Neural crest cell (in vitro differentiated cells): Measurements from ENCODE around the gene SLC2A10. TPM values are rescaled to one million over a fixed set of nuclear protein-coding genes. Genes with fewer than 3 reads are reported as not detected.

Experiments used
- DNase-seq: peaks from one replicate; pipeline ENCODE4 v3.0.0; 2021; ENCODE audit warnings: low read depth, mixed read lengths, low spot score
- H3K27ac Mint-ChIP-seq: one replicate; pipeline ENCODE4 v1.8.0; 2021; ENCODE audit warnings: mild to moderate bottlenecking, mixed read lengths; ENCODE audit not compliant: unreplicated experiment
- H3K27me3 Mint-ChIP-seq: 2 replicates; pipeline ENCODE4 v1.8.0; 2021; ENCODE audit warnings: low read depth, mild to moderate bottlenecking, mixed read lengths
- H3K36me3 Mint-ChIP-seq: 2 replicates; pipeline ENCODE4 v1.8.0; 2021; ENCODE audit warnings: low read depth, mild to moderate bottlenecking, mixed read lengths
- H3K4me1 Mint-ChIP-seq: 2 replicates; pipeline ENCODE4 v1.8.0; 2021; ENCODE audit warnings: mixed read lengths
- H3K4me3 Mint-ChIP-seq: one replicate; pipeline ENCODE4 v1.8.0; 2021; ENCODE audit warnings: mild to moderate bottlenecking, mixed read lengths
- H3K9me3 Mint-ChIP-seq: 2 replicates; pipeline ENCODE4 v1.8.0; 2021; ENCODE audit warnings: mixed read lengths
- total RNA-seq: library from RNA; stranded (reverse); gene quantifications from 2 replicates; pipeline ENCODE4 v1.2.1, GENCODE V29; 2021
- TF ChIP-seq, protein P1 (sequence below): fragments of 200-600 bp; sonication (generic); conservative IDR thresholded peaks from 2 replicates; pipeline ENCODE4 v1.5.0; 2021; ENCODE audit warnings: antibody characterized with exemption, mild to moderate bottlenecking

Gene SLC2A10
- total RNA-seq, 1 donor from 2014 or later = 12.7 TPM

- no peaks in the 10 kb centered on the region for H3K36me3 Mint-ChIP-seq
- H3K4me1 Mint-ChIP-seq = peaks cover 16% of the 10 kb centered on the region
- H3K27me3 Mint-ChIP-seq = peaks cover 13% of the 10 kb centered on the region
- no peak overlapping the region for H3K27ac Mint-ChIP-seq
- H3K9me3 Mint-ChIP-seq = no peaks in the 10 kb centered on the region
- TF ChIP-seq, protein P1, sequence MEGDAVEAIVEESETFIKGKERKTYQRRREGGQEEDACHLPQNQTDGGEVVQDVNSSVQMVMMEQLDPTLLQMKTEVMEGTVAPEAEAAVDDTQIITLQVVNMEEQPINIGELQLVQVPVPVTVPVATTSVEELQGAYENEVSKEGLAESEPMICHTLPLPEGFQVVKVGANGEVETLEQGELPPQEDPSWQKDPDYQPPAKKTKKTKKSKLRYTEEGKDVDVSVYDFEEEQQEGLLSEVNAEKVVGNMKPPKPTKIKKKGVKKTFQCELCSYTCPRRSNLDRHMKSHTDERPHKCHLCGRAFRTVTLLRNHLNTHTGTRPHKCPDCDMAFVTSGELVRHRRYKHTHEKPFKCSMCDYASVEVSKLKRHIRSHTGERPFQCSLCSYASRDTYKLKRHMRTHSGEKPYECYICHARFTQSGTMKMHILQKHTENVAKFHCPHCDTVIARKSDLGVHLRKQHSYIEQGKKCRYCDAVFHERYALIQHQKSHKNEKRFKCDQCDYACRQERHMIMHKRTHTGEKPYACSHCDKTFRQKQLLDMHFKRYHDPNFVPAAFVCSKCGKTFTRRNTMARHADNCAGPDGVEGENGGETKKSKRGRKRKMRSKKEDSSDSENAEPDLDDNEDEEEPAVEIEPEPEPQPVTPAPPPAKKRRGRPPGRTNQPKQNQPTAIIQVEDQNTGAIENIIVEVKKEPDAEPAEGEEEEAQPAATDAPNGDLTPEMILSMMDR = no peak
- no peak overlapping the region for H3K4me3 Mint-ChIP-seq
- no peak for DNase-seq
These were observed 65.6 kb downstream of the SLC2A10 start for GRCh38 chr20:46774943-46775560.

DNA sequence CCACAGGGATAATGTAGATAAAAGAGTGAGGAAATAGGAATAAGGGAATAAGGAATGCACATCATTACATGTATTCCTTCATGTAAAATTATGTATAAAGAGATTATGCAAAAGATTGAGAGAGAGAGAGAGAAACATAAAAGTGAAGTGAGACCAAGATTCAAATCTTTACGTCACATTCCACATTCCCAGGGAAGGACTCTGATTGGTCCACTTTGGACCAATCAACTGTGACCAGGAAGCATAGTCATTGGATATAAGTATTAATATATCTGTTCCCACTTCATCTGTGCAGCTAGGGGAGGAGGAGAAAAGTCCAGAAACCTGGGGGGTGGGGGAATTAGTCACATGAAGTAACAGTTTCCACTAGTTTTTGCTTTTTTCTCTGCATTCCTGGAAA lies 66.4 kb downstream of the SLC2A10 start:
- TF ChIP-seq, protein P1 = no peak
- H3K27me3 Mint-ChIP-seq = peaks cover 10% of the 10 kb centered on the region
- H3K4me3 Mint-ChIP-seq = no peak overlapping the region
- no peak overlapping the region for H3K27ac Mint-ChIP-seq
- no peaks in the 10 kb centered on the region for H3K36me3 Mint-ChIP-seq
- H3K4me1 Mint-ChIP-seq = peaks cover 24% of the 10 kb centered on the region
- no peak for DNase-seq
- no peaks in the 10 kb centered on the region for H3K9me3 Mint-ChIP-seq

- H3K36me3 Mint-ChIP-seq = no peaks in the 10 kb centered on the region
- TF ChIP-seq, protein P1 = no peak
- no peak overlapping the region for H3K27ac Mint-ChIP-seq
- H3K9me3 Mint-ChIP-seq = no peaks in the 10 kb centered on the region
- peaks cover 10% of the 10 kb centered on the region for H3K27me3 Mint-ChIP-seq
- H3K4me3 Mint-ChIP-seq = no peak overlapping the region
- no peak for DNase-seq
- peaks cover 25% of the 10 kb centered on the region for H3K4me1 Mint-ChIP-seq
These were observed 67.9 kb downstream of the SLC2A10 start for GRCh38 chr20:46777331-46777730.

GRCh38 chr20:46779831-46780230 lies 70.4 kb downstream of the SLC2A10 start:
- Mint-ChIP-seq H3K36me3 (no peaks in the 10 kb centered on the region), H3K4me1 (peaks cover 21% of the 10 kb centered on the region), H3K27me3 (no peaks in the 10 kb centered on the region), H3K9me3 (no peaks in the 10 kb centered on the region), H3K4me3 (no peak overlapping the region), H3K27ac (no peak overlapping the region)
- DNase-seq = no peak
- TF ChIP-seq, protein P1 = no peak

DNA sequence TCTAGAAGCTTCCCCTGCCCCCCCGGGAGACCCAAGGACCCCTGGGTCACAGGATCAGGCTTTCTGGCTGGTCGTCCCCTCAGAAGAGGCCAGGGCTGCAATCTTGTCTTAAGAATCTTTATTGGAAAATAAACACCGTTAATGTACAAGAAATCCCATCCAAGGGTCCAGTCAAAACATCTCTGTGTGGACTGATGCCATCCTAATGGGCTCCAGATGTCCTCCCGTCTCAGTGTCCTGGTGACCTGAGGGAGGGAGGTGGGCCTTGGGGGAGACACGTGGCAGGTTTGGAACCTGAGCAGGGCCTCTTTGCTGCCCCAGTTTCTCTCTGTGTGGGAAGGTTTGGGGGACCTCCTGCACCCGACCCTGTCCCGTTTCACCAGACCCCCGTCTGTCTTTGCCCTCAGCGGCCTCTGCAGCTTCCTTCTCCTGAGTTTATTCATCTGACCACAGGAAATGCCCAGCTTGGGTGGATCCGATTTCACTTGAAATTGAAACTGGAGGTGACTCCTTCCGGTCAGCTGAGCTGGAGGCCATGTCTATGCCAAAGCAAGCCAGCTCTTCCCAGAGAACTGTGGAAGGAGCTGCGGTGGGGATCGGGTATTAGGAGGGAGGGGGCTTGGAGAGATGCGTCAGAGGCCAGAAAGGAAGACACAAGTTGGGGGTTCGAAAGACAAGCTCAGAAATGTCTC lies 75.1 kb downstream of the SLC2A10 start:
- H3K4me1 Mint-ChIP-seq = peaks cover 12% of the 10 kb centered on the region
- no peaks in the 10 kb centered on the region for H3K27me3 Mint-ChIP-seq
- H3K4me3 Mint-ChIP-seq = no peak overlapping the region
- no peaks in the 10 kb centered on the region for H3K9me3 Mint-ChIP-seq
- TF ChIP-seq, protein P1 = no peak
- no peak overlapping the region for H3K27ac Mint-ChIP-seq
- H3K36me3 Mint-ChIP-seq = no peaks in the 10 kb centered on the region
- DNase-seq = no peak

Other genes with a start within 250 kb of the SLC2A10 start
- 21.0 and 21.4 TPM in 2 replicates for gene ZNF334, start 196.1 kb upstream of the SLC2A10 start, total RNA-seq
- gene OCSTAMP, start 159.0 kb upstream of the SLC2A10 start, total RNA-seq = 0.14 and 0.26 TPM in 2 replicates
- gene SLC13A3, start 58.2 kb upstream of the SLC2A10 start, total RNA-seq = 6.1 and 6.7 TPM in 2 replicates
- 19.5 and 19.8 TPM in 2 replicates for gene TP53RK, start 20.2 kb upstream of the SLC2A10 start, total RNA-seq
- gene EYA2, start 185.2 kb downstream of the SLC2A10 start, total RNA-seq = 1.3 and 1.4 TPM in 2 replicates